ENCODE data around the gene APLNR.

APLNR gene

GRCh38 chr11:57214494-57214893, 22.6 kb downstream of the APLNR start:
- no peak for DNase-seq

- no peak for DNase-seq
Measured at GRCh38 chr11:57214098-57214417, 23.0 kb downstream of the APLNR start.

GRCh38 chr11:57213342-57214097, 23.5 kb downstream of the APLNR start:
- DNase-seq, result no peak

- no peak for DNase-seq
Measured at GRCh38 chr11:57210781-57211180, 26.3 kb downstream of the APLNR start.

GRCh38 chr11:57207168-57207567, 29.9 kb downstream of the APLNR start:
- no peak for DNase-seq

- no peak for DNase-seq
Measured at GRCh38 chr11:57205041-57205641, 31.9 kb downstream of the APLNR start.

- DNase-seq, result no peak
Measured at GRCh38 chr11:57203882-57204480, 33.1 kb downstream of the APLNR start.

GRCh38 chr11:57203359-57203758, 33.7 kb downstream of the APLNR start:
- no peak for DNase-seq

- DNase-seq, result no peak
Measured at GRCh38 chr11:57202281-57202680, 34.8 kb downstream of the APLNR start.

GRCh38 chr11:57200917-57201316, 36.1 kb downstream of the APLNR start:
- DNase-seq, result no peak

- no peak for DNase-seq
Measured at GRCh38 chr11:57199330-57199729, 37.7 kb downstream of the APLNR start.

GRCh38 chr11:57197762-57198161, 39.3 kb downstream of the APLNR start:
- no peak for DNase-seq

- DNase-seq, result no peak
Measured at GRCh38 chr11:57196596-57196995, 40.5 kb downstream of the APLNR start.

- no peak for DNase-seq
Measured at GRCh38 chr11:57192316-57192715, 44.7 kb downstream of the APLNR start.

- DNase-seq, result no peak
Measured at GRCh38 chr11:57191311-57192219, 45.5 kb downstream of the APLNR start.

GRCh38 chr11:57190548-57190947, 46.5 kb downstream of the APLNR start:
- no peak for DNase-seq

All from NCI-H1105 treated with DMSO at 0.1 percent for 48 hours (cell line).